Measurements from ENCODE around the gene HSPBAP1.

HSPBAP1 gene

GRCh38 chr3:122727294-122727693 lies 66.3 kb downstream of the HSPBAP1 start:
- Histone ChIP-seq H3K4me3 (ENCODE audit: low read length) (no peak overlapping the region), H4K20me1 (ENCODE audit: insufficient read depth, low read length) (no peaks in the 10 kb centered on the region), H3K27me3 (ENCODE audit: low read depth, low read length) (no peaks in the 10 kb centered on the region), H2AFZ (ENCODE audit: low read depth, low read length) (no peak overlapping the region), H3K9ac (ENCODE audit: low read length) (no peak overlapping the region), H3K79me2 (ENCODE audit: low read length) (no peaks in the 10 kb centered on the region), H3K27ac (ENCODE audit: low read length) (no peak overlapping the region), H3K9me3 (ENCODE audit: insufficient read depth, low read length) (no peaks in the 10 kb centered on the region), H3K4me2 (ENCODE audit: low read length) (no peak overlapping the region), H3K4me1 (ENCODE audit: low read length) (no peaks in the 10 kb centered on the region), H3K36me3 (replicated peaks; ENCODE audit: low read depth, low read length) (peaks cover 77% of the 10 kb centered on the region)
- TF ChIP-seq EZH2phosphoT487 (IDR thresholded peaks at IDR 0.05; ENCODE audit: low read depth) (no peak), CTCF (IDR thresholded peaks at IDR 0.05; ENCODE audit: low read depth, low read length) (no peak)

- H3K4me1 ChIP-seq (ENCODE audit: low read length), result no peaks in the 10 kb centered on the region
- TF ChIP-seq CTCF (IDR thresholded peaks at IDR 0.05; ENCODE audit: low read depth, low read length), result no peak
- no peak for TF ChIP-seq EZH2phosphoT487 (IDR thresholded peaks at IDR 0.05; ENCODE audit: low read depth)
- no peaks in the 10 kb centered on the region for H3K27me3 ChIP-seq (ENCODE audit: low read depth, low read length)
- no peak overlapping the region for H2AFZ ChIP-seq (ENCODE audit: low read depth, low read length)
- no peak overlapping the region for H3K27ac ChIP-seq (ENCODE audit: low read length)
- H3K79me2 ChIP-seq (ENCODE audit: low read length), result no peaks in the 10 kb centered on the region
- peaks cover 81% of the 10 kb centered on the region for H3K36me3 ChIP-seq (replicated peaks; ENCODE audit: low read depth, low read length)
- H3K4me3 ChIP-seq (ENCODE audit: low read length), result no peak overlapping the region
- no peaks in the 10 kb centered on the region for H4K20me1 ChIP-seq (ENCODE audit: insufficient read depth, low read length)
- H3K9me3 ChIP-seq (ENCODE audit: insufficient read depth, low read length), result no peaks in the 10 kb centered on the region
- H3K4me2 ChIP-seq (ENCODE audit: low read length), result no peak overlapping the region
- H3K9ac ChIP-seq (ENCODE audit: low read length), result no peak overlapping the region
These were observed 68.5 kb downstream of the HSPBAP1 start for GRCh38 chr3:122725106-122725505.

- H3K4me3 ChIP-seq (ENCODE audit: low read length), result no peak overlapping the region
- no peaks in the 10 kb centered on the region for H3K4me1 ChIP-seq (ENCODE audit: low read length)
- H3K9me3 ChIP-seq (ENCODE audit: insufficient read depth, low read length), result no peaks in the 10 kb centered on the region
- peaks cover 96% of the 10 kb centered on the region for H3K36me3 ChIP-seq (replicated peaks; ENCODE audit: low read depth, low read length)
- no peak overlapping the region for H3K27ac ChIP-seq (ENCODE audit: low read length)
- H3K9ac ChIP-seq (ENCODE audit: low read length), result no peak overlapping the region
- H2AFZ ChIP-seq (ENCODE audit: low read depth, low read length), result no peak overlapping the region
- no peak for TF ChIP-seq EZH2phosphoT487 (IDR thresholded peaks at IDR 0.05; ENCODE audit: low read depth)
- no peak for TF ChIP-seq CTCF (IDR thresholded peaks at IDR 0.05; ENCODE audit: low read depth, low read length)
- H3K79me2 ChIP-seq (ENCODE audit: low read length), result no peaks in the 10 kb centered on the region
- H4K20me1 ChIP-seq (ENCODE audit: insufficient read depth, low read length), result no peaks in the 10 kb centered on the region
- H3K4me2 ChIP-seq (ENCODE audit: low read length), result no peak overlapping the region
- H3K27me3 ChIP-seq (ENCODE audit: low read depth, low read length), result no peaks in the 10 kb centered on the region
These were observed 74.2 kb downstream of the HSPBAP1 start for GRCh38 chr3:122719273-122719921.

- H3K36me3 ChIP-seq (replicated peaks; ENCODE audit: low read depth, low read length), result peaks cover 87% of the 10 kb centered on the region
- H3K9me3 ChIP-seq (ENCODE audit: insufficient read depth, low read length), result no peaks in the 10 kb centered on the region
- no peak overlapping the region for H3K4me3 ChIP-seq (ENCODE audit: low read length)
- H3K27ac ChIP-seq (ENCODE audit: low read length), result no peak overlapping the region
- no peaks in the 10 kb centered on the region for H3K27me3 ChIP-seq (ENCODE audit: low read depth, low read length)
- no peaks in the 10 kb centered on the region for H4K20me1 ChIP-seq (ENCODE audit: insufficient read depth, low read length)
- H3K4me2 ChIP-seq (ENCODE audit: low read length), result no peak overlapping the region
- no peaks in the 10 kb centered on the region for H3K79me2 ChIP-seq (ENCODE audit: low read length)
- TF ChIP-seq CTCF (IDR thresholded peaks at IDR 0.05; ENCODE audit: low read depth, low read length), result no peak
- no peak for TF ChIP-seq EZH2phosphoT487 (IDR thresholded peaks at IDR 0.05; ENCODE audit: low read depth)
- H3K4me1 ChIP-seq (ENCODE audit: low read length), result no peaks in the 10 kb centered on the region
- H3K9ac ChIP-seq (ENCODE audit: low read length), result no peak overlapping the region
- H2AFZ ChIP-seq (ENCODE audit: low read depth, low read length), result no peak overlapping the region
These were observed 77.0 kb downstream of the HSPBAP1 start for GRCh38 chr3:122716667-122717066.

Measured in OCI-LY3 (cell line).